Kidney glomerular epithelial cell (primary cell): ENCODE results near the gene TMTC1.

Source experiments
- DNase-seq: peaks from one replicate; lab custom pipeline; 2025; lab: John Stamatoyannopoulos, UW

TMTC1 gene

DNA sequence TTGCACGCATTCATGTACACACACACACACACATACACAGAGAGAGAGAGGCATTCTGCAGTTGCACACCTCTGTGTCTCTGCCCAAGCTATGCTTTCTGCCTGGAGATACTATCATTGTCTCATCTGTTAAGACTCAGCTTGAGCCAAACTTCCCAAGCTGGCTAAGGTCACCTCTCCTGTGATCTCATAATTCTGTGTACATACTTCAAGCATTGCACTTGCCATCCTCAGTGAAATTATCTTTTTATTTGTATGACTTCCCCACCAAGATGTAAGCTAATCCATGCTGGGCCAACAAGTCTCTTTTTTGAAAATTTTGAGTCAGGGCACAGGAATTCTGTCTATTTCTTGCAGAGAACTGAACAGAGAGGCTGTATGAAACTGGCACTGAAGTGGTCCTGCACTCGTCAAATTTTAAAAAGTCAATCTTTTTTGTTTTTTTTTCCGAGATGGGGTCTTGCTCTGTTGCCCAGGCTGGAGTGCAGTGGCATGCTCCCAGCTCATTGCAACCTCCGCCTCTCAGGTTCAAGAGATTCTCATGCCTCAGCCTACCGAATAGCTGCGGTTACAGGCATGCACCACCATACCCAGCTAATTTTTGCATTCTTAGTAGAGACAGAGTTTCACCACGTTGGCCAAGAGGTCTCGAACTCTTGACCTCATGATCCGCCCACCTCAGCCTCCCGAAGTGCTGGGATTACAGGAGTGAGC is 44.3 kb downstream of the TMTC1 start:
- no peak for DNase-seq

GRCh38 chr12:29738365-29738764 is 45.4 kb downstream of the TMTC1 start:
- DNase-seq, result no peak

DNA sequence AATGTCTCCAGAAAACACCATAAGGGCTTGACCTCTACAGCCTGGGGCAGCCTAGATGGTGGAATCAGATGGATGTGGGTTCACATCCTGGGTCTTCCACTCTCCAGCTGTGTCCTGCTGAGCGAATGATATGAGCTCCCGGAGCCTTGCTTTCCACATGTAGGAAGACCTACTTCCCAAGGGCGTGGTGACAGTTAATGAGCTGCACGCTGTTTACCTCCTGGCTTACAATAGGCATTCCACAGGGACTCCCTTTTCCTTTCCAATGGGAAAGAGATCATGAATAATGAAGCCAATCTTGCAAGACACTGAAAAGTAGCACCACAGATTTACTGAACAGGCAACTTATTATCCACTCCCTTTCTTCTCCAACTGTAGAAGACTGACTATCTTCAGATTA is 46.1 kb downstream of the TMTC1 start:
- DNase-seq, result no peak

GRCh38 chr12:29735604-29736003 is 48.1 kb downstream of the TMTC1 start:
- DNase-seq, result no peak

GRCh38 chr12:29734734-29735133 is 49.0 kb downstream of the TMTC1 start:
- no peak for DNase-seq

DNA sequence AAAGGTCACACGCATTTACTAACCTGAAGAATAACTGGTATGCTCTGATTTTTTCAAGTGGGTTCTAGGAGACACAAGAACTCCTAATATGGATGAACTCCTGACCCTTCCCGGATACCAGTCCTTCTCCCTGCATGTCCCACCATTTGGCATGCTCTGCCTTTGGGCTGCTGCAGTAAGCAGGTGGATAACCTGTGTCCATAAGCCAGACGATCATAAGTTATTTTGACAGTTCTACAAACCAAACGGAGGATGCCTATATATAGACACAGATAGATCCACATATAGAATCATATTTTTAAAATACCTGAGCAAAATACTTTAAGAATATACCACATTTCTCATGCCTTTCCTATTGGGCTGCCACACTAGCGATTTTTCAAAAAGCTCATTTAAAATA is 49.4 kb downstream of the TMTC1 start:
- no peak for DNase-seq

DNA sequence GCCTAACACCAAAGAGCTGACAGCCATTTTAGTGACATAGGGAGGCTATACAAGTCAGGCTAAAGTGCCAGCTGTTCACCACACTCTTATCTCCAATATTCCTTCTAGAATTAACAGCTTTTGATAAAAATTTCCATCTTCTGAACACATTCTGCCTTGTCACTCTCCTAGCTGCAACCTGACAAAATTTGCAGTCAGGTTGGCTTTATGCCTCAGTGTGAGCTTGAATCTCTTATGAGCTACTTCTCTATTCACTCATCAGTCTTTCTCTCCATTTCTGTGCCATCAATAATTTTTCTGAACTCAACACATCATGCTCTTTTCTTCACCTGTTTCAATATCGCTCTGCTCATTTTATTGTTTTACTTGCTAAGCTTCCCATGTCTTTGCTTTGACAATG is 50.2 kb downstream of the TMTC1 start:
- DNase-seq, result no peak

GRCh38 chr12:29733060-29733459 is 50.7 kb downstream of the TMTC1 start:
- DNase-seq, result no peak

DNA sequence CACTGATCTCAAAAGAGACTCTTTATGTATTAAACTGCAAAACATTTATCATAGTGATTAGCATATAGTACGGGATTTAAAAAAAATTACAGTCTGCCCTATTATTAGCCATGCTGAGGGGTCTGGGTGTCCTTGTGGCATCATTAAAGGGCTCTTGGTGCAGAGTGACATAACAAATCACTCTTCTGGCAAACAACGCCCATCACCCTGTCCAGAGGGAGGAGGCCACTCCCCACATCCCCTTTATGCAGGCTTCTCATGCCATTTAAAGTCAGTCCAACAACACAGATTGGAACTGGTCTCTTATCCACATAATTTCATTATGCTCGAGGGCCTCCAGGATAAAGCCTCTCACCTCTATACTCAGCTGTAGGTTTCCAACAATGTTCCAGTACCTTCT is 51.1 kb downstream of the TMTC1 start:
- no peak for DNase-seq

DNA sequence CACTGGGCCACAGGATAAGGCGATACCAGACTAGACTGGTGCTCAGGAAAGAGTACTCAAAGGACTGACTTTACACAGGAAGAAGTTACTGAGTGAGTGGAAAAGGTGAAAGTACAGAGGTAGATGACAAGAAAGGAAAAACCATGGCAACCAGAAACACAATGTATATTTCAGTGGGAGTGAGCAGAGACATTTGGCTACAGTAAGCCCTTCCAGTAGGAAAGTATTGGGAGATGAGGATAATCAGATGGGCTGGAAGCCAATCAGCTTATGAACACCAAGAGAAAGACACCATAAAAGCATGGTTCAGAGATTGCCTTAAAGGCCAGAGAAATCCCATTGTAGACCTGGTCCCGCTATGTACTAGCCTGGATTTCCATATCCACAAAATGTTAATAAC is 51.6 kb downstream of the TMTC1 start:
- DNase-seq, result no peak

GRCh38 chr12:29731591-29731990 is 52.2 kb downstream of the TMTC1 start:
- no peak for DNase-seq

- DNase-seq, result no peak
These were observed 53.3 kb downstream of the TMTC1 start for GRCh38 chr12:29730481-29730880.

GRCh38 chr12:29728030-29728429 is 55.7 kb downstream of the TMTC1 start:
- DNase-seq, result no peak

DNA sequence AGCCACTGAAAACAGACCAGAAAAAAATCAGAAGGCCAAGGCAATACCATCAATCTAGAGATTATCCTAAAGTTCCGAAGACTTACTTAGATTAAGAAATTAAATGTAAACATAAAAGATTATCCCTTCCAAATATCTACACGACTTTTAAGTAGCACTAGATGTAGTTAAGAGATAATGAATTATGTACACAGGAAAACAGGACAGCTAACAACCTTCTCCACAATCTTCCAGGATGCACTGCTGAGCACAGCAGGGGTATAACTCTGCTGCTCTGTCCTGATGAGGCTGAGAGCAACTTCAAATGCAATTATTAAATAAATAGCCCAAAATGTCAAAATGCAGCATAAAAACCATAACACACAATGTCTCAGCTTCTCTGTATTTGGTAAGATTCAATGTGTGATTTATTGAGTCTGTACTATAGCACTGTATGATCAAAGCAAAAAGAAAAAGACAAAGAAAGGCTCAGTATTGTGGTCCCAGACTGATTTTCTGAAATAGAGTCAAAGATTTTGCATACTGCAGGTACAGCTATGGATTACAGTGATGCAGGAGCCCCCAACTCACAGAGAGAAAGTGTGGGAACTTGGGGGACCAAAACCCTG is 56.9 kb downstream of the TMTC1 start:
- no peak for DNase-seq

DNA sequence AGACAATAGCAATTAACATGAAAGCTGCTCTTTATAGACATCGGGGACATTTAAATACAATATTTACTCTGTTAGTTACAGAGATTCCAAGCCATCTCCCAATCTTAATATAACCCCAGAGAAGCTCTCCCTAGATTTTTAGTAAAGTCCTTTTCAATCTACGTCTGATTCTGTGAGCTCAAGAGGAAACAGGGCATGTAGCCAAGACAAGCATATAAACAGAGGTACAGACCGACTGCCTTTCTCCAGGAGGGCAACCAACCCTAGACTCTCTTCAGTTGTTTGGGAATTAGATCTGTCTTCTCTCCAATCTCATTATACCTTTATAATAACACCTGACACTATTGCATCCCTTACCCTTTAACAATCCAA is 57.4 kb downstream of the TMTC1 start:
- peak; percentile 36 for DNase-seq

DNA sequence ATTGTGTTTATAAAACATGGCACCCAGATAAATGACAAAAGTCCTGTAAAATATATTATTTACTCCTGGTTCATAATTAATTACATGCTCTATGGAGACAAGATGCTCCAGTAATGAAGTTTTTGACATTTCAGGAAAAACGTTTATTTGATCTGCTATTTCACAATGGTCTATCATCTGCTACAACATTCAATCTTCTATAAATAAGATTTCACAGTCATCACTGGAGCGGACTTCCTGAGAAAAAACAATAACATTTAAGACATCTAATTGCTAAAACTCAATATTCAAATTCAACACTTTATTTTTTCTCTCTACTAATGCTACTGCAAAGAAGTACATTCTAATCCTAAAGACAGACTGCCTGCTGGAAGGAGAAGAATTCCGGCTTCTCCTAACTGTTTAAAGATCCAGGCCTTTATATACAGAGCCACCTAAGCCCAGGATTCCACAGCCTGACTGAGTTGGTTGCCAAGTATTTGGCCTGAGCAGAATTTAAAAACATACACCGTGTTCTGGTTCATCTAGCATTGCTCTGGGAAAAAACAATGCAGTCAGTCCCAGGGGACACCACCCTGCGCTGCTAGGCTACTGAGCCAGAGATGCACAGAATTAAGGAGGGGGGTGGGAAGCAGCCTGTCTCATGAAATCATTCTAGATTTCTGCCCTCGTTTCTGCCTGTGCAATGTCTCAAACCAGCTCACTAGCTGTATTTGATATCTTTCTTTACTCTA is 58.0 kb downstream of the TMTC1 start:
- peak; percentile 53 for DNase-seq

GRCh38 chr12:29722164-29722563 is 61.6 kb downstream of the TMTC1 start:
- no peak for DNase-seq

DNA sequence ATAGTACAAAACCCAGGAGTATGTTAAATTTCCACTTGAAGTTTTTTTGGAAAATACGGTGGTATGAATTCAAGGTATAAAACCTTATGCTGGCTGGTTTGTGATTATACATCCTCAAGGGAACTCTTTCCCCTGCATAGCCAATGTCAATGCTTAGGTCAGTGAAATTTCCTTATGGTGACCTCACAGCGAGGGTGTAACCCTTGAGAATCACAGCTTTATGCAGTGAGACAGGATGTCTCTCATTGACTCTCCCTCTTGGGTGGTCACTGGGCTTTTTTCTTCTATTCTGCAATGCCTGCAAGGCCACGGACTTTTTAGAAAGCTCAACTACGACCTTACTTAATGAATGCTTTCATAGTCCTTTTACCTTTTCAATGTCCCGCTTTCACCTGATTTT is 64.4 kb downstream of the TMTC1 start:
- no peak for DNase-seq

DNA sequence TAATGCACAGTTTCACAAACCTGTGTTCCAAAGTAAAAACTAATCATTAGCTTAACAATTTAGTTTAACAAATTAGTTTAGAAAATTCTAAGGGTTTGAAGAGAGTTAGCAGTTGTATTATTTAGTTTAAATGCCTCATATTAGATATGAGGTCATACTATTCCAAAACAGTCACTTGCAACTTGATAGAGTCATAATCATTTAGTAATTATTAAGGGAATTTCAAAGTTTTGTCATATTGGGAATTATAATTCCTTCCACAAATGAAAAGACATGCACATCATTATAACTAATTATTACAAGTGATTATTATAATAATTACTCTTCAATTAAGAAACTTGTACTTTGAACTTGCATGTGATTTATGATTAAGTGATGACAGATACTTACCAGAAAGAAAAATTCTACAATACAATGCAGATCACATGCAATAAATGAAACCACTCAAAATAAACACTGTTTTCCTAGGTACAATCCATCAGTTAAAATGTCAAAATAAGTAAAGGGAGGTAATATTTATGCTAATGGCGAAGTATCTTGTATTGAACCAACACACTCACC is 66.1 kb downstream of the TMTC1 start:
- no peak for DNase-seq

- no peak for DNase-seq
These were observed 68.8 kb downstream of the TMTC1 start for GRCh38 chr12:29714966-29715365.

DNA sequence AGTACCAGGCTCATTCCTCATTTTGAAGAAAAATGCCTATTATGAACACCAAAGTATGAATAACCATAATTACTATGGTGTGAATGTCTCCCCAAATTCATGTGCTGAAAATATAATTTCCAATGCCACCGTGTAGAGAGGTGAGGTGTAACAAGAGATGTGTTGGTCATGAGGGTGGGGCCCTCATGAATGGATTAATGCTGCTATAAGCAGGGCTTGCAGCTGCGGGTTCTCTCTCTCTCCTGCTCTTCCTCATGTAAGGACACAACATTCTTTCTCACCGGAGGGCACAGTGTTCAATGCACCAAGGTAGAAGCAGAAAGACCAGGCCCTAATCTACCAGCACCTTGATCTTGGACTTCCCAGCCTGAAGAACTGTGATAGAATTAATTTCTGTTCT is 70.0 kb downstream of the TMTC1 start:
- no peak for DNase-seq

GRCh38 chr12:29711381-29711780 is 72.4 kb downstream of the TMTC1 start:
- no peak for DNase-seq

- no peak for DNase-seq
These were observed 73.6 kb downstream of the TMTC1 start for GRCh38 chr12:29710104-29710503.
